Measurements from ENCODE around the gene ATOSB. TPM values are rescaled to one million over a fixed set of nuclear protein-coding genes. Genes with fewer than 3 reads are reported as not detected.

ATOSB gene
- total and polyA plus RNA-seq, 2 of the 8 experiments (the other 6 are each of a cell fraction or from before 2014, with no cell fraction given), result 6.9 to 10.4 TPM

DNA sequence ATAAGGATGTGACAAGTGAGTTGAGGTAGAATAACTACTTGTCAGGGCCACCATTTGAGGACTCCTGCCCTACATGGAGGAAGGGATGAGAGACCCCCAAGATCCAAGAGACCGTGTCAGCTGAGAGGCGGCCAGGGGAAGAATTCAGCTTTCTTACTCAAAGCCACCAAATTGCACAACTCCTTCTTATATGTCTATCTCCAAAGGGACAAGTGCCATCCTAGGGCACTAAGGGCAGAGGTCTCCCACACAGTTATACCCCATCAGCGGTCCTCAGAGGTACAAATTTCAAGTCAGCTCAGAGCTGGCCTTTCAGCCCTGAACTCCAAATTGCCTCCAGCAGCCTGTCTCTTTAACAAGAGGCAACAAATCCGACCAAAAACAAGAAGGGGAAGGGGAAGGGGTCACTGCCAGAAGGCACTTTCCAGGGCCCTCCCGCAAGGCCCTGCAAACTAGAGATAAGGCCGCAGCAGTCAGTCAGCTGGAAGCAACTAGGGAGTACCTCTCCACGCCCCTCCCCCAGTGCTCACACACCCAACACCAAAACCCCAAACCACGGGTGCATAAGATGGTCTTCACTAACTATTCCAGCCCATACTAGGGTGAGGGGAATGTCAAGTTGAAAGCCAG lies 6.6 kb downstream of the ATOSB start (continued):
- TF ChIP-seq ATF3 (IDR thresholded peaks at IDR 0.05; ENCODE audit: insufficient read depth, low read depth, low read length) (no peak), EP300 (IDR thresholded peaks at IDR 0.05; ENCODE audit: borderline replicate concordance in 1 of 2, low read depth in 2 of 2, low read length in 2 of 2) (no peak)
- TF ChIP-seq, protein P1, sequence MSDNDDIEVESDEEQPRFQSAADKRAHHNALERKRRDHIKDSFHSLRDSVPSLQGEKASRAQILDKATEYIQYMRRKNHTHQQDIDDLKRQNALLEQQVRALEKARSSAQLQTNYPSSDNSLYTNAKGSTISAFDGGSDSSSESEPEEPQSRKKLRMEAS (IDR thresholded peaks at IDR 0.05), result no peak
- TF ChIP-seq, protein P2, sequence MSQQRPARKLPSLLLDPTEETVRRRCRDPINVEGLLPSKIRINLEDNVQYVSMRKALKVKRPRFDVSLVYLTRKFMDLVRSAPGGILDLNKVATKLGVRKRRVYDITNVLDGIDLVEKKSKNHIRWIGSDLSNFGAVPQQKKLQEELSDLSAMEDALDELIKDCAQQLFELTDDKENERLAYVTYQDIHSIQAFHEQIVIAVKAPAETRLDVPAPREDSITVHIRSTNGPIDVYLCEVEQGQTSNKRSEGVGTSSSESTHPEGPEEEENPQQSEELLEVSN (IDR thresholded peaks at IDR 0.05), result no peak

Measured in H1 (cell line).